ENCODE data around the gene ZC3H10.

Gene ZC3H10

DNA sequence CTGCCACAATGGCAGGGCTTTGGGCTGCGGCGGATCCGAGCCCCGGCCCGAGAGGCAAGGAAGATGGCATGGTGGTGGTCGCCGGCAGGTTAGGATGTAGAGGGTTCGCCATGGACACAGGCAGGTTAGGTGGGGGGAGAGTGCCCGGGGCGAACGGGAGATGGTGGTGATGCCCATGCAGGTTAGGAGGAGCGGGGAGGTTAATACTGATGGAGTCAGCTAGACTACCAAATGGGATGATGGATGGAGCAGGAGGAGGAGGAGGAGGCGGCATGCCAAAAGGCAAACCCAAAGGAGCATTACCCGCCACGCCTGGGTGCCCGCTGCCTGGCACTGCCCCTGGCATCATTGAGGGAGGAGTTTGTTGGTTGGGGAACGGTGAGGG is 46.3 kb downstream of the ZC3H10 start:
- no peak for DNase-seq
- Histone ChIP-seq H3K9ac (ENCODE audit: low read length) (no peak overlapping the region), H3K79me2 (ENCODE audit: low read length) (peaks cover 34% of the 10 kb centered on the region), H3K4me3 (ENCODE audit: low read length) (no peak overlapping the region), H3K4me1 (ENCODE audit: low read length) (peaks cover 15% of the 10 kb centered on the region), H4K20me1 (ENCODE audit: insufficient read depth, low read length) (peaks cover 3% of the 10 kb centered on the region; the same call in 1 of the 2 replicates), H2AFZ (ENCODE audit: low read length) (no peak overlapping the region), H3K36me3 (replicated peaks; ENCODE audit: insufficient read depth, low read length) (peaks cover 9% of the 10 kb centered on the region; the same call in 1 of the 2 replicates), H3K9me2 (replicated peaks; ENCODE audit: insufficient read depth, low read length) (no peaks in the 10 kb centered on the region), H3K9me3 (replicated peaks; ENCODE audit: insufficient read depth, low read length) (no peaks in the 10 kb centered on the region), H3F3A (ENCODE audit: insufficient read depth, low read length) (peaks cover 35% of the 10 kb centered on the region), H3K4me2 (ENCODE audit: low read depth, low read length) (no peak overlapping the region), H3K27me3 (replicated peaks; ENCODE audit: insufficient read depth, low read length) (no peaks in the 10 kb centered on the region), H3K27ac (ENCODE audit: low read length) (no peak overlapping the region)
- TF ChIP-seq, protein P1, sequence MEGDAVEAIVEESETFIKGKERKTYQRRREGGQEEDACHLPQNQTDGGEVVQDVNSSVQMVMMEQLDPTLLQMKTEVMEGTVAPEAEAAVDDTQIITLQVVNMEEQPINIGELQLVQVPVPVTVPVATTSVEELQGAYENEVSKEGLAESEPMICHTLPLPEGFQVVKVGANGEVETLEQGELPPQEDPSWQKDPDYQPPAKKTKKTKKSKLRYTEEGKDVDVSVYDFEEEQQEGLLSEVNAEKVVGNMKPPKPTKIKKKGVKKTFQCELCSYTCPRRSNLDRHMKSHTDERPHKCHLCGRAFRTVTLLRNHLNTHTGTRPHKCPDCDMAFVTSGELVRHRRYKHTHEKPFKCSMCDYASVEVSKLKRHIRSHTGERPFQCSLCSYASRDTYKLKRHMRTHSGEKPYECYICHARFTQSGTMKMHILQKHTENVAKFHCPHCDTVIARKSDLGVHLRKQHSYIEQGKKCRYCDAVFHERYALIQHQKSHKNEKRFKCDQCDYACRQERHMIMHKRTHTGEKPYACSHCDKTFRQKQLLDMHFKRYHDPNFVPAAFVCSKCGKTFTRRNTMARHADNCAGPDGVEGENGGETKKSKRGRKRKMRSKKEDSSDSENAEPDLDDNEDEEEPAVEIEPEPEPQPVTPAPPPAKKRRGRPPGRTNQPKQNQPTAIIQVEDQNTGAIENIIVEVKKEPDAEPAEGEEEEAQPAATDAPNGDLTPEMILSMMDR (IDR thresholded peaks at IDR 0.05; ENCODE audit: low read length) = no peak
- TF ChIP-seq EZH2phosphoT487 (IDR thresholded peaks at IDR 0.05; ENCODE audit: low read length) (no peak), EZH2 (optimal IDR thresholded peaks at IDR 0.05; ENCODE audit: low read depth, low read length) (no peak)

DNA sequence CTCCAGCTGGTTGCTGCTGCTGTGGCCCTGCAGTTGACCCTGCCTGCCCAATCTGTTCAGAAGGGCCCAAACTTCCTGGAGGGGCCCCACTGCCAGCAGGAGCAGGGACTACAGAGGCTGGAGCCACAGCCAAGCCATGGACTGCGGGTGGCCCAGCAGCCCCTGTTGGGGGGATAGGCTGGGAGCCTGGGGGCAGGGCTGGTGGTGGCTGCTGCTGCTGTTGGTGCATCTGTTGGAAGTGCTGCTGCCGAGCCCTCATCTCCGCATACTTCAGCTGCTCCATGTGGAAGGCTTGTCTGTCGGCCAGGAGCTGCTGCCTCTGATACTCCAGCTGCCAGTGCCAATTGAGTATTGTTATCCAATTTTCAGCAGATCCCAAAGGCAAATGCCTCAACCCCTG is 47.3 kb downstream of the ZC3H10 start:
- H3K4me2 ChIP-seq (ENCODE audit: low read depth, low read length) = no peak overlapping the region
- no peaks in the 10 kb centered on the region for H3K9me2 ChIP-seq (replicated peaks; ENCODE audit: insufficient read depth, low read length)
- H3F3A ChIP-seq (ENCODE audit: insufficient read depth, low read length) = peaks cover 32% of the 10 kb centered on the region
- TF ChIP-seq EZH2phosphoT487 (IDR thresholded peaks at IDR 0.05; ENCODE audit: low read length) = no peak
- TF ChIP-seq EZH2 (optimal IDR thresholded peaks at IDR 0.05; ENCODE audit: low read depth, low read length) = no peak
- TF ChIP-seq, protein P1 (IDR thresholded peaks at IDR 0.05; ENCODE audit: low read length) = no peak
- peaks cover 3% of the 10 kb centered on the region; the same call in 1 of the 2 replicates for H4K20me1 ChIP-seq (ENCODE audit: insufficient read depth, low read length)
- no peak overlapping the region for H2AFZ ChIP-seq (ENCODE audit: low read length)
- H3K9ac ChIP-seq (ENCODE audit: low read length) = no peak overlapping the region
- H3K4me1 ChIP-seq (ENCODE audit: low read length) = peaks cover 6% of the 10 kb centered on the region
- peaks cover 7% of the 10 kb centered on the region; the same call in 1 of the 2 replicates for H3K36me3 ChIP-seq (replicated peaks; ENCODE audit: insufficient read depth, low read length)
- peaks cover 23% of the 10 kb centered on the region for H3K79me2 ChIP-seq (ENCODE audit: low read length)
- no peaks in the 10 kb centered on the region for H3K27me3 ChIP-seq (replicated peaks; ENCODE audit: insufficient read depth, low read length)
- H3K27ac ChIP-seq (ENCODE audit: low read length) = no peak overlapping the region
- DNase-seq = no peak
- no peaks in the 10 kb centered on the region for H3K9me3 ChIP-seq (replicated peaks; ENCODE audit: insufficient read depth, low read length)
- H3K4me3 ChIP-seq (ENCODE audit: low read length) = no peak overlapping the region

DNA sequence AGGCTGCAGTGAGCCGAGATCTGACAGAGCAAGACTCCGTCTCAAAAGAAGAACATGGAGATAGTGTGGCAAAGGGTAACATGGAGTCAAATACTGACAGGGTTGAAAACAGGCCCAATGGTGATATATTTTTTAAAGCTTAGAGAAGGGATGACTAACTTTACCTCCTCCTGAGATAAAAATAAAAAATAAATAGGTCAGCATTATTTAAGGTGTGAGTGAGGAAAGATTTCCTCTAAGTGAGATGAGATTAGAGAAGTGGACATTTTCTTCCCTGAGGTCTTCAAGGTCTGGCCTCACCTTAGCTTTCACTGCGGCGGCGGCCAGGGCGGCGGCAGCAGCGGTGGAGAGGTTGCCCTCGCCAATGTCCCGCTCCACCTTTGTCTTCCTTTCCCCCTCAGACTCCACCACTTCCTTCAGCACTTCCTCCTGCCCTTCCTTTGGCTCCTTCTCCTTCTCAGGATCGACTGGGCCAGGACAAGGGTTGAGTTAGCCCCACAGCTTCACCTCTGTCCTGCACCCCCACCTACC is 51.2 kb downstream of the ZC3H10 start:
- DNase-seq = no peak
- no peaks in the 10 kb centered on the region for H4K20me1 ChIP-seq (ENCODE audit: insufficient read depth, low read length)
- no peaks in the 10 kb centered on the region for H3K4me1 ChIP-seq (ENCODE audit: low read length)
- no peak overlapping the region for H3K4me3 ChIP-seq (ENCODE audit: low read length)
- no peaks in the 10 kb centered on the region for H3K27me3 ChIP-seq (replicated peaks; ENCODE audit: insufficient read depth, low read length)
- no peaks in the 10 kb centered on the region for H3K9me2 ChIP-seq (replicated peaks; ENCODE audit: insufficient read depth, low read length)
- H3K36me3 ChIP-seq (replicated peaks; ENCODE audit: insufficient read depth, low read length) = no peaks in the 10 kb centered on the region
- no peak overlapping the region for H2AFZ ChIP-seq (ENCODE audit: low read length)
- H3K4me2 ChIP-seq (ENCODE audit: low read depth, low read length) = no peak overlapping the region
- no peaks in the 10 kb centered on the region for H3K79me2 ChIP-seq (ENCODE audit: low read length)
- no peak overlapping the region for H3K9ac ChIP-seq (ENCODE audit: low read length)
- TF ChIP-seq, protein P1 (IDR thresholded peaks at IDR 0.05; ENCODE audit: low read length) = no peak
- TF ChIP-seq EZH2phosphoT487 (IDR thresholded peaks at IDR 0.05; ENCODE audit: low read length) (no peak), EZH2 (optimal IDR thresholded peaks at IDR 0.05; ENCODE audit: low read depth, low read length) (no peak)
- no peak overlapping the region for H3K27ac ChIP-seq (ENCODE audit: low read length)
- no peaks in the 10 kb centered on the region for H3K9me3 ChIP-seq (replicated peaks; ENCODE audit: insufficient read depth, low read length)
- H3F3A ChIP-seq (ENCODE audit: insufficient read depth, low read length) = 0 out of 2 replicates have a peak, but pooled peaks cover 4% of the 10 kb centered on the region
